Smooth muscle cell (in vitro differentiated cells): ENCODE data around the gene NPAS3. TPM values are rescaled to one million over a fixed set of nuclear protein-coding genes. Genes with fewer than 3 reads are reported as not detected.

Experiments
- DNase-seq: peaks from one replicate; lab custom pipeline; 2025; ENCODE audit not compliant: unreplicated experiment; lab: John Stamatoyannopoulos, UW
- H2AFZ ChIP-seq: fragments of 200-600 bp; sonication (generic); 2 replicates; pipeline ENCODE4 v1.6.0; 2016; ENCODE audit warnings: antibody characterized with exemption, low read depth, mild to moderate bottlenecking
- H3F3A ChIP-seq: fragments of 200-600 bp; sonication (generic); 2 replicates; pipeline ENCODE4 v1.6.0; 2017; ENCODE audit warnings: antibody characterized with exemption, low read depth
- H3K27ac ChIP-seq: fragments of 200-600 bp; sonication (generic); 2 replicates; pipeline ENCODE4 v1.5.1; 2016; ENCODE audit warnings: low read depth, mild to moderate bottlenecking
- H3K27me3 ChIP-seq: fragments of 200-600 bp; sonication (generic); 2 replicates; pipeline ENCODE4 v1.6.1; 2016; ENCODE audit warnings: low read depth, mild to moderate bottlenecking
- H3K36me3 ChIP-seq: fragments of 200-600 bp; sonication (generic); 2 replicates; pipeline ENCODE4 v1.5.1; 2016; ENCODE audit warnings: low read depth
- H3K4me1 ChIP-seq: fragments of 200-600 bp; sonication (generic); 2 replicates; pipeline ENCODE4 v1.5.1; 2016; ENCODE audit warnings: low read depth
- H3K4me2 ChIP-seq: fragments of 200-600 bp; sonication (generic); 2 replicates; pipeline ENCODE4 v1.6.0; 2016; ENCODE audit warnings: mild to moderate bottlenecking
- H3K4me3 ChIP-seq: fragments of 200-600 bp; sonication (generic); 2 replicates; pipeline ENCODE4 v1.5.1; 2016; ENCODE audit warnings: mild to moderate bottlenecking
- H3K79me2 ChIP-seq: fragments of 200-600 bp; sonication (generic); 2 replicates; pipeline ENCODE4 v1.6.0; 2016; ENCODE audit warnings: low read depth, mild to moderate bottlenecking
- H3K9ac ChIP-seq: fragments of 200-600 bp; sonication (generic); 2 replicates; pipeline ENCODE4 v1.6.0; 2016; ENCODE audit warnings: low read depth
- H3K9me3 ChIP-seq: fragments of 200-600 bp; sonication (generic); replicated peaks from 2 replicates; pipeline ENCODE4 v1.5.1; 2016; ENCODE audit warnings: low read depth
- H4K20me1 ChIP-seq: fragments of 200-600 bp; sonication (generic); 2 replicates; pipeline ENCODE4 v1.6.0; 2016; ENCODE audit warnings: low read depth
- CTCF ChIP-seq: fragments of 200-600 bp; sonication (generic); IDR thresholded peaks from 2 replicates; pipeline ENCODE4 v1.5.1; 2017; ENCODE audit warnings: borderline replicate concordance, mild to moderate bottlenecking, antibody characterized with exemption; ENCODE audit not compliant: insufficient read depth, poor library complexity, severe bottlenecking
- WGBS: methylation state at CpG from one replicate; pipeline ENCODE4 v1.1.7; 2016; ENCODE audit warnings: low lambda C conversion rate; 5-methylcytosine and 5-hydroxymethylcytosine counted together
- polyA plus RNA-seq: library from polyadenylated mRNA; unstranded; fragments of >200 nt; fragmentation: Nextera tagmentation; extraction: Ambion mirVana; gene quantifications from 2 replicates; pipeline ENCODE4 v1.2.1, GENCODE V29; 2016
- total RNA-seq: library from RNA; depleted of rRNA; stranded (reverse); fragments of >200 nt; gene quantifications from 2 replicates; pipeline ENCODE4 v1.2.3, GENCODE V29; 2014

The NPAS3 gene
- total and polyA plus RNA-seq, 2 experiments from 2014 or later: 0.79 to 2.0 TPM

DNA sequence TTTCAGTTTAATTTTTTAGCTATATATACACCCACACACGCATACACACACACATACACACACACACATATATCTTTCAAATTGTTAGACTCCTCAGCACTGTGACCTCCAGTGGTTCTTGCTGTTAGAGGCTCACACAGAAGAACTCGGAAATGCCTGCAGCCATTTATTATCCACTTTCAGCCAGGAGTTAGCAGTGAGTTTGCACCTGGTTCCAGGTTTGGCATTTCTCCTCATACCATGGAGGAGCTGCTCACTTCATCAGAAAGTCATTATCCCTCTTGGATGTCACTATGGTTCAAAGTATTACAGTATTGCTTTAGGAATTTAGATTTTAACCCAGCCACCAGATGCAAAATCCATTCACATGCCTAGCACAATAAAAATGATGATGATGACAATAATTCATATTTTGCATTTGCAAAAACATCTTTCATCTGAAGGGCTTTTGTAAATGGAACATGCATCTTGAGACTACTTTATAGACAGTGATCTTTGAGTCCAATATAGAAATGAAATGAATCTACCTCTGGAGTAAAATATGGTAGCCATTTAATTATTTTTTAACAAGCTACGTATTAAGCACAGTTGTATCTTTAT, 42.3 kb downstream of the NPAS3 start:
- Histone ChIP-seq H3K27me3 (no peaks in the 10 kb centered on the region), H3K27ac (no peak overlapping the region), H3K9ac (no peak overlapping the region), H3K4me2 (no peak overlapping the region), H3K4me3 (no peak overlapping the region), H3K9me3 (no peaks in the 10 kb centered on the region), H4K20me1 (no peaks in the 10 kb centered on the region), H3K36me3 (no peaks in the 10 kb centered on the region), H3F3A (no peaks in the 10 kb centered on the region), H3K79me2 (no peaks in the 10 kb centered on the region), H3K4me1 (no peaks in the 10 kb centered on the region), H2AFZ (no peak overlapping the region)
- 77% methylated on average over 3 of the region's 3 CpGs for WGBS
- no peak for DNase-seq
- TF ChIP-seq CTCF: no peak

DNA sequence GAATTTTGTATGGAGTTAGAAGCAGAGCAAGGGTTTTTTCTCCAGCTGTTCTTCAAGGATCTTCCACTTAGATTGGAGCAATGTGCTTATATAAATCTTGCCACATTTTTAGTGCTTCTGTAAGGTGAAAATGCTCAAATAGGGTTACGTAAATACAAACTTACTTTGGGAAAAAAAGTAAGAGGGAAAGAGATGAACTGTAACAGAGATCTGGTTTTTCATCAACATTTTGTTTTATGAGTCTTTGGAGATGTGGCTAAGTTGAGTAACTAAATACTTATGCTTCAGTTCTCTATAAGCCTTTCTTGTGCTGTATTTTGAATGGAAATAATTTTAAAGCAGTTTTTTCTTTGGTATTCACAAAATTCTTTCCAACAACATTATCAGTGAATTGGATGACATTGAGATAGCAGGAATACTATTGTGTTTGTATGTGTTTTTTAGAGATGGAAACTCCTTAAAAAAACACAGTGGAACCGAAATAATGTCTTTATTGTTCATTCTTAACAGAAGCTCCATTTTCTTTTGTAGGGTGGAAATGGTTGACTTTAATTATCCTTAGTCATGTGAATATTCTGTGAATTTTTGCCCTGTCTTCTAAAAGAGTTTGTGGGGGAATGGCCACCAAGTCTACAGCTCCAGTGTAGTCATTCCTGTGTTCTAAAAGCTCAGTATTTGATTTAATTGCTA, 45.7 kb downstream of the NPAS3 start:
- Histone ChIP-seq H3K79me2 (no peaks in the 10 kb centered on the region), H3K9ac (no peak overlapping the region), H3K36me3 (no peaks in the 10 kb centered on the region), H3K27ac (no peak overlapping the region), H3K9me3 (no peaks in the 10 kb centered on the region), H3F3A (no peaks in the 10 kb centered on the region), H4K20me1 (no peaks in the 10 kb centered on the region), H3K27me3 (no peaks in the 10 kb centered on the region), H2AFZ (no peak overlapping the region), H3K4me3 (no peak overlapping the region), H3K4me2 (no peak overlapping the region), H3K4me1 (peaks cover 7% of the 10 kb centered on the region)
- no peak for TF ChIP-seq CTCF
- 96% methylated on average over 2 of the region's 2 CpGs for WGBS
- no peak for DNase-seq

DNA sequence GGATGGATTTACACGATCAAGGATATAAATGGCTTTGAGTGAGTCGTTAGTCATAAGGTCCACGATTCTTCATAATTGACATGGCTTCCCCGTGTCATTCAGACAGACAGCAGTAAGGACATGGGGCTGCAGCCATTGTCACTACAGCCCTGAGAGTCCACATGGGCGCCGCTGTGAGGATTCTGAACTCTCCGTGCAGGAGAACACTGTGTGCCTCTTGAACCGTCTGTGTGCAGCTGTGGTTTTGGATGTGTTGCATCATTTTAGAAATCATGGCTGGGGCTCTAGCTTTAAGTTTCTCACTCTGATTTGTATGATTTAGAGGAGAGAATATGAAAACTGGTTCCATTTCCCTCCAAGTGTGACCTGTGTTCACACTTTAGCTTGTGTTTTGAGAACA, 47.2 kb downstream of the NPAS3 start:
- H3K36me3 ChIP-seq: no peaks in the 10 kb centered on the region
- no peaks in the 10 kb centered on the region for H3K9me3 ChIP-seq
- no peak overlapping the region for H3K4me3 ChIP-seq
- H3K27ac ChIP-seq: no peak overlapping the region
- no peaks in the 10 kb centered on the region for H4K20me1 ChIP-seq
- DNase-seq: no peak
- H3K4me1 ChIP-seq: peaks cover 7% of the 10 kb centered on the region
- no peak overlapping the region for H2AFZ ChIP-seq
- H3K27me3 ChIP-seq: no peaks in the 10 kb centered on the region
- no peaks in the 10 kb centered on the region for H3K79me2 ChIP-seq
- H3F3A ChIP-seq: no peaks in the 10 kb centered on the region
- no peak overlapping the region for H3K9ac ChIP-seq
- 86% methylated on average over 8 of the region's 8 CpGs for WGBS
- no peak for TF ChIP-seq CTCF
- H3K4me2 ChIP-seq: no peak overlapping the region
